ENCODE data around the gene LRP1-AS.

The LRP1-AS gene

DNA sequence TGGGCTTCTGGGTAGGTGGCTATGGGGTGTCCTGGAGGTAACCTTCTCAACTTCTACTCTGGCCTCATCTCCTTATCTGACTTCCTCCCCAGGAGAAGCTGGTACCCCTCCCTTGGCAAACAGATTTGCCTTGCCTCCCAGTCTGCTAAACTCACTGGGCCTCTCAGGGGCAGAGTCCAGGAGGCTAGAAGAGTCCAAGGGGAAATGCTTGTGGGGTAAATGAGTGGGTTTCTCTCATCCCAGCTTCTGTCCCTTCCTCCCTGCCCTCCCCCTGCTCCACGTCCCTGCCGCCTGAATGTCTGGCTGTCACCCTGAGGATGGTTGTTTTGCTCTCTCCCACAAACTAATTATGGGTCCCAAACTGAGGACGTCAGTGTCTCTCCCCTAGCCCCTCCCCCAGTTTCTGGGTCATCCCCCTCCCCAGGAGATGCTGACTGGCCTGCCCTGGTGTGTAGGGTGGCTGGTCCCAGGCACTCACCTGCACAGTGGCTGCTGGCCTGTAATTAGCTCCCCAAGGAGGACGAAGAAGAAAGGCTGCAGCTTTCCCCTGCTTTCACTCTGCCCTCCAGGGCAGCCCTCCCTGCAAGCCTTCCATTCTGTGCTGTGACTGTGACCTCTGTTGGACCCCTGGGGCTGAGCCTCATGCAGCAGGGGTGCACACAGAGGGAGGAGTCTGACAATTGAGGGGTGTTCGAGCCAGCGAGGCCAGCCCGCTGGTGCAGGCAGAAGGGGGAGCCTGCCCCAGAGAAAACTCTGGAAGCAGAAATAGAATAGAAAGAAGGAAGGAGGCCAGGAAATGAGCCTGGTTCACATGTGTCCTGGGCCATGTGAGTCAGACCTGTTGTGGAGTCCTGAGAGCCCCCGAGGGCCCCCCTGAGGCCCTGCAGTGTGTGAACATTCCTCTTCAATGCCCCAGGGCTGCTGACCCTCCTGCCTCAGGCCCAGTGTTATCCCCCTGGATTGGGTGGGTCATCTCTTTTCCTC lies at the start of gene LRP1-AS:
LRP1-AS (minus strand) TSS at position 659 of the 984 bp plus-strand sequence.
- TF ChIP-seq CTCF (IDR thresholded peaks at IDR 0.05; ENCODE audit: low read length, missing control alignments), result no peak
- no peak within 1 kb of the TSS for H3K4me3 ChIP-seq (replicated peaks; ENCODE audit: low read depth, low read length)
- peak; percentile 68 for DNase-seq (ENCODE audit: low read depth)

DNA sequence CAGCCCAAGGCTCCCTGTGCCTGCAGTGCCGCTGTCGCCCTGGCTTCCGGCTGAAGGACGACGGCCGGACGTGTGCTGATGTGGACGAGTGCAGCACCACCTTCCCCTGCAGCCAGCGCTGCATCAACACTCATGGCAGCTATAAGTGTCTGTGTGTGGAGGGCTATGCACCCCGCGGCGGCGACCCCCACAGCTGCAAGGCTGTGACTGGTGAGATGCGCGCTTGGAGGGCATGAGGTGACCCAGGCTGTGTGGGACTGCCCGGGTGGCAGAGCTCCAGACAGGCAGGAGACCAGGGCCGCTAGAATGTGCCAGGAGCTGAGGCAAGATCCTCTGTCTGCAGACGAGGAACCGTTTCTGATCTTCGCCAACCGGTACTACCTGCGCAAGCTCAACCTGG lies 49.5 kb upstream of the LRP1-AS start:
- no peak for TF ChIP-seq CTCF (IDR thresholded peaks at IDR 0.05; ENCODE audit: low read length, missing control alignments)
- no peak for DNase-seq (ENCODE audit: low read depth)
- no peak overlapping the region for H3K4me3 ChIP-seq (replicated peaks; ENCODE audit: low read depth, low read length)

DNA sequence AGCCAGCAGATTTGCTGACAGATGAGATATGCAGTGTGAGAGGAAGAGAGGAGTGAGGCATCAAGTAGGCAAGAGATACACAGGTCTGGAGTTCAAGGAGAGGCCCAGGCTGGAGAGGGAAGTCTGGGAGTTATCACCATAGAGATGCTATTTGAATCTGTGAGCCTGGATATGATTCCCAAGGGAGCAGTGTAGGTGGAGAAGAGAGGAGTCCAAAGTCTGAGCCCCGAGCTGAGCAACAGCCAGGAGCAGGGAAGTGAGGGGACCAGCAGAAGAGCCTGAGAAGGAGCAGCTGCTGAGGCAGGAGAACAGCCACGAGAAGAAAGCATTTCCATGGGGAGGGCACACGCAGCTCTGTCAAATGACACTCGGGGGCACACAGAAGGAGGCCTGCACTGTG lies 49.0 kb upstream of the LRP1-AS start:
- H3K4me3 ChIP-seq (replicated peaks; ENCODE audit: low read depth, low read length), result no peak overlapping the region
- no peak for DNase-seq (ENCODE audit: low read depth)
- no peak for TF ChIP-seq CTCF (IDR thresholded peaks at IDR 0.05; ENCODE audit: low read length, missing control alignments)

GRCh38 chr12:57195611-57196371 lies 48.4 kb upstream of the LRP1-AS start:
- no peak for DNase-seq (ENCODE audit: low read depth)
- no peak for TF ChIP-seq CTCF (IDR thresholded peaks at IDR 0.05; ENCODE audit: low read length, missing control alignments)
- no peak overlapping the region for H3K4me3 ChIP-seq (replicated peaks; ENCODE audit: low read depth, low read length)

DNA sequence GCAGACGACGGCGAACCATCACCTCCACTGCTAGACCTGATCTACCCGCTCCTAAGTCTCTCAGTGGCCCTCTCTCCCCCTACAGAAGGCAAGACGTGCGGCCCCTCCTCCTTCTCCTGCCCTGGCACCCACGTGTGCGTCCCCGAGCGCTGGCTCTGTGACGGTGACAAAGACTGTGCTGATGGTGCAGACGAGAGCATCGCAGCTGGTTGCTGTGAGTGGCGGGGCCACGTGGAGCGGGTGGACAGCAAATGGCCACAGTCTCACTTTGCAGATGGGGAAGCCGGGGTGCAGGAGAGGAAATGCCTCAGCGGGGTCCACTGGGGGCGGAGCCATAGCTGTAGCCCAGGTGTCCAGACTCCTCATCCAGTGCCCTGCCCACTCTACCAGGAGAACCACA lies 47.8 kb upstream of the LRP1-AS start:
- no peak for DNase-seq (ENCODE audit: low read depth)
- TF ChIP-seq CTCF (IDR thresholded peaks at IDR 0.05; ENCODE audit: low read length, missing control alignments), result no peak
- H3K4me3 ChIP-seq (replicated peaks; ENCODE audit: low read depth, low read length), result no peak overlapping the region

DNA sequence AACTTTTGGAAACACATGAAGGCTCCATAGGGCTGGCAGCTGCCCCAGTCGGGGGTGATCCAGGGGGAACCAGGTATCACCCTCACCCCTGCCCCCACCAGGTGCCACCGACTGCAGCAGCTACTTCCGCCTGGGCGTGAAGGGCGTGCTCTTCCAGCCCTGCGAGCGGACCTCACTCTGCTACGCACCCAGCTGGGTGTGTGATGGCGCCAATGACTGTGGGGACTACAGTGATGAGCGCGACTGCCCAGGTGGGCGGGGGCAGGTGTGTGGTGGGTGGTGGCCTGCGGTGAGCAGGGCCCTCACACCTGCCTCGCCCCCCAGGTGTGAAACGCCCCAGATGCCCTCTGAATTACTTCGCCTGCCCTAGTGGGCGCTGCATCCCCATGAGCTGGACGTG lies 46.8 kb upstream of the LRP1-AS start:
- no peak for TF ChIP-seq CTCF (IDR thresholded peaks at IDR 0.05; ENCODE audit: low read length, missing control alignments)
- no peak for DNase-seq (ENCODE audit: low read depth)
- no peak overlapping the region for H3K4me3 ChIP-seq (replicated peaks; ENCODE audit: low read depth, low read length)

All from fibroblast of pulmonary artery (primary cell).